SU-DHL-6 (cell line): ENCODE results near the gene MBP.

Experiments used
- H2AFZ ChIP-seq: fragments of 200-600 bp; sonication (generic); 2 replicates; pipeline ENCODE4 v1.6.1; 2014; ENCODE audit warnings: low read depth, mild to moderate bottlenecking, moderate library complexity, mixed read lengths, antibody characterized with exemption, low read length; ENCODE audit not compliant: severe bottlenecking
- H3F3A ChIP-seq: fragments of 200-600 bp; shearing (Covaris generic); 2 replicates; pipeline ENCODE4 v1.6.0; 2016; ENCODE audit warnings: antibody characterized with exemption, mild to moderate bottlenecking; ENCODE audit not compliant: insufficient read depth
- H3K27ac ChIP-seq: fragments of 200-600 bp; sonication (generic); 2 replicates; pipeline ENCODE4 v1.5.1; 2016; ENCODE audit warnings: low read depth, mild to moderate bottlenecking, low read length, moderate library complexity, mixed read lengths
- H3K27me3 ChIP-seq: fragments of 200-600 bp; sonication (generic), shearing (Covaris generic); 2 replicates; pipeline ENCODE4 v1.6.0; 2014; ENCODE audit warnings: mild to moderate bottlenecking, low read length
- H3K36me3 ChIP-seq: fragments of 200-600 bp; sonication (generic); 2 replicates; pipeline ENCODE4 v1.6.1; 2014; ENCODE audit warnings: mild to moderate bottlenecking, low read length, mixed read lengths
- H3K4me2 ChIP-seq: fragments of 300-600, 200-600 bp; shearing (Covaris generic), sonication (generic); 2 replicates; pipeline ENCODE4 v1.6.0; 2014; ENCODE audit warnings: low read length, low read depth, mild to moderate bottlenecking; ENCODE audit not compliant: poor library complexity, severe bottlenecking
- H3K4me3 ChIP-seq: fragments of 200-600 bp; sonication (generic); 2 replicates; pipeline ENCODE4 v1.5.1; 2014; ENCODE audit warnings: antibody characterized with exemption, low read length, mild to moderate bottlenecking, mixed read lengths; ENCODE audit not compliant: insufficient read depth, poor library complexity, severe bottlenecking
- H3K79me2 ChIP-seq: fragments of 200-600 bp; sonication (generic); 2 replicates; pipeline ENCODE4 v1.6.1; 2014; ENCODE audit warnings: mild to moderate bottlenecking, low read length, moderate library complexity; ENCODE audit not compliant: insufficient read depth
- H3K9ac ChIP-seq: fragments of 200-600 bp; sonication (generic); 2 replicates; pipeline ENCODE4 v1.7.0; 2014; ENCODE audit warnings: mild to moderate bottlenecking, low read length
- H3K9me2 ChIP-seq: fragments of 200-600 bp; sonication (generic); replicated peaks from 2 replicates; pipeline ENCODE4 v1.6.1; 2014; ENCODE audit warnings: low read length; ENCODE audit not compliant: insufficient read depth
- H3K9me3 ChIP-seq: fragments of 200-600 bp; sonication (generic); 2 replicates; pipeline ENCODE4 v1.6.1; 2014; ENCODE audit warnings: low read length, mixed read lengths; ENCODE audit not compliant: insufficient read depth
- H4K20me1 ChIP-seq: fragments of 200-600 bp; sonication (generic); 2 replicates; pipeline ENCODE4 v1.6.1; 2014; ENCODE audit warnings: low read depth, mild to moderate bottlenecking, antibody characterized with exemption, low read length, moderate library complexity, mixed read lengths
- CTCF ChIP-seq: fragments of 200-600 bp; sonication (generic); IDR thresholded peaks from one replicate; pipeline ENCODE4 v1.5.1; 2017; ENCODE audit warnings: antibody characterized with exemption, mild to moderate bottlenecking, low read length, moderate library complexity; ENCODE audit not compliant: insufficient read depth, poor library complexity, severe bottlenecking
- EZH2phosphoT487 ChIP-seq: fragments of 200-600 bp; sonication (generic), shearing (Covaris generic); conservative IDR thresholded peaks from 2 replicates; pipeline ENCODE4 v1.6.1; 2018; ENCODE audit warnings: mild to moderate bottlenecking, antibody characterized with exemption, low read length, moderate library complexity, mixed read lengths

MBP gene

DNA sequence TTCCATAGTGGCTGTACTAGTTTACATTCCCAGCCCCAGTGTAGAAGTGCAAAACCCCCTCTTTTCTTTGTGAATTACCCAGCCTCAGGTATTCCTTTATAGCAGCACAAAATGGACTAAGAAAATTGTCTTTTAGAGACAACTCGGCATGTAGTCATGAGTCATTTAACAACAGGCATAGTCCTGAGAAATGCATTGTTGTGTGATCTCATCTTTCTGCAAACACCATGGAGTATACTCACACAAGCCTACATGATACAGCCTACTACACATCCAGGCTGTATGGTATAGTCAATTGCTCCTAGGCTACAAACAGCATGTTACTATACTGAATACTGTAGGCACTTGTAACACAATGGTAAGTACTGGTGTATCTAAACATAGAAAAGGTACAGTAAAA, 44.4 kb upstream of the MBP start:
- H3F3A ChIP-seq: no peaks in the 10 kb centered on the region
- H3K9me3 ChIP-seq: peaks cover 8% of the 10 kb centered on the region; the same call in 1 of the 2 replicates
- no peaks in the 10 kb centered on the region for H3K79me2 ChIP-seq
- H3K36me3 ChIP-seq: no peaks in the 10 kb centered on the region
- no peak overlapping the region for H3K9ac ChIP-seq
- H3K4me3 ChIP-seq: no peak overlapping the region
- H3K27me3 ChIP-seq: no peaks in the 10 kb centered on the region
- no peak overlapping the region for H3K4me2 ChIP-seq
- H3K27ac ChIP-seq: no peak overlapping the region
- H2AFZ ChIP-seq: no peak overlapping the region
- no peaks in the 10 kb centered on the region for H3K9me2 ChIP-seq
- TF ChIP-seq CTCF (no peak), EZH2phosphoT487 (no peak)
- no peaks in the 10 kb centered on the region for H4K20me1 ChIP-seq

GRCh38 chr18:77173275-77174030, 40.9 kb upstream of the MBP start:
- Histone ChIP-seq H3K9me3 (peaks cover 8% of the 10 kb centered on the region; the same call in 1 of the 2 replicates), H3K9ac (no peak overlapping the region), H2AFZ (no peak overlapping the region), H3K27ac (no peak overlapping the region), H3K27me3 (no peaks in the 10 kb centered on the region), H4K20me1 (no peaks in the 10 kb centered on the region), H3K36me3 (no peaks in the 10 kb centered on the region), H3K4me2 (no peak overlapping the region), H3F3A (no peaks in the 10 kb centered on the region), H3K79me2 (no peaks in the 10 kb centered on the region), H3K9me2 (no peaks in the 10 kb centered on the region), H3K4me3 (no peak overlapping the region)
- TF ChIP-seq EZH2phosphoT487 (no peak), CTCF (no peak)

DNA sequence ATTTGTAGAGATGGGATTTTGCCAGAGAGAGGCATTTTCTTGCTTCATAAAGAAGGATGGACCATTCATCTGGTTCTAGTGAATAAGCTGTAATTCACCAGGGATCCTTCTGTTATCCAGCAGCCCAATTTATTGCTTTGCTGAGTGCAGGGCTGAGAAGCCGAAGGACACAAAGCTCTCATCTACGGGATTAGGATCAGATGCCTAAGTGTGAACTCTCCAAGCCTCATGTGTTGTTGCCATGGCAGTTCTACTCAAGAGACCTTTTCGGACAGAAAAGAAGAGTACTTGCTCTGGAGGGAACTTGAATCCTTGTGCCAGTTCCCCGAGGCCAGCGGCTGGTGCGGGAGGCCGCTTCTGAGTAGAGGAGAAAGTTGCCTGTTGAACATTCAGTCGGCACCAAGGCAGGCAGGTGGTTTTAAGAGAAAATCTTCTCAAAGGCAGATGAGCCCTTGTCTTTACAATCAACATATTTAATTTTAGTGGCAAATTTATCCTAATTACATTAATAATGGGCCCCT, 38.4 kb upstream of the MBP start:
- Histone ChIP-seq H3K27me3 (no peaks in the 10 kb centered on the region; the same call in 1 of the 2 replicates), H2AFZ (no peak overlapping the region), H3K4me2 (no peak overlapping the region), H4K20me1 (no peaks in the 10 kb centered on the region), H3F3A (no peaks in the 10 kb centered on the region), H3K27ac (no peak overlapping the region), H3K4me3 (no peak overlapping the region), H3K9me3 (peaks cover 7% of the 10 kb centered on the region; the same call in 1 of the 2 replicates), H3K9me2 (no peaks in the 10 kb centered on the region), H3K9ac (no peak overlapping the region), H3K36me3 (no peaks in the 10 kb centered on the region), H3K79me2 (no peaks in the 10 kb centered on the region)
- no peak for TF ChIP-seq EZH2phosphoT487
- no peak for TF ChIP-seq CTCF
